Measurements from ENCODE around the gene PICALM. TPM values are rescaled to one million over a fixed set of nuclear protein-coding genes. Genes with fewer than 3 reads are reported as not detected.

The PICALM gene
- total and polyA plus RNA-seq, 2 of the 8 experiments (the other 6 are each of a cell fraction or from before 2014, with no cell fraction given), result 69.4 to 71.3 TPM

DNA sequence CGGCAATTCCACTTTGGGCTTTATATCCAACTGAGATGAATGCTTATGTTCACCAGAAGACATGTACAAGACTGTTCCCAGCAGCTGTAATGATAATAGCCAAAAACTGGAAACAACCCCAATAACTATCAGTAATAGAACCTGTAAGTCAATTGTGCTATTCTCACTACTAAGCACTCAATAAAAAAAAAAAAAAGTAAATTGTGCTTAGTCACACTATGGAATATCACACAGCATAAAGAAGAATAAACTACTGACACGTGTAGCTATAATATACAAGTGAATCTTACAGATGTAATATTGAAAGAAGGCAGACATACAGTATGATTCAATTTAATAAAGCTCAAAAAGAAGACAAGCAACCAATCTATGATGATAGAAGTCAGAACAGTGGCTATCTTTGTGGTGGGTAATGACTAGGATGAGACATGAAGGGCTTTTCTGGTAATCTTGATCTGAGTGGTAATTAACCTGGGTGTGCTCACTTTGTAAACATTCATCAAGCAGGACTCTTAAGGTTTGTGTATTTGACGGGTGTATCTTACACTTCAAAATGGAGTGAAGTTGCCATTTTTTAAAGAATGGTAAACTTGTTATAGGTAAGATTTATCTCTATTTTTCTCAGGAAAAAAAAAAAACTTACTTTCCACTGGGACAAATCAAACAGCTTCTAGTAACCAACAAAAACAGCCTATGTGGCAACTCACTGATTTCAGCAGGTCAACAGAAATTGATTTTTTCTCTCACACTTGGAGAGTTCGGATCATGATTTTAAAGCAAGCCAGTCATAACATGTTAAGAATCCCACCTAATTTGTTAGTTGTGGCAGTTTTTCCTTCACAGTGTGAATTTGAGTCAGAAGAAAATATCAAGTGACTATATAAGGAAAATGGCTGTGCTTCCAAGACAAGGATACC lies 129.5 kb downstream of the PICALM start:
- Histone ChIP-seq H2BK20ac (ENCODE audit: low read length) (no peak overlapping the region), H2BK12ac (ENCODE audit: low read depth, low read length) (no peak overlapping the region), H2AK5ac (ENCODE audit: low read depth, low read length) (no peak overlapping the region), H3K23me2 (ENCODE audit: low read depth, low read length) (0 out of 2 replicates have a peak, but pooled peaks cover 1% of the 10 kb centered on the region), H4K20me1 (replicated peaks in 1 of 2; ENCODE audit: control insufficient read depth in 1 of 2, insufficient read depth in 2 of 2, low read length in 2 of 2) (no peaks in the 10 kb centered on the region), H2BK120ac (replicated peaks; ENCODE audit: low read depth, low read length) (no peak overlapping the region), H3K4ac (replicated peaks; ENCODE audit: insufficient read length, low read depth, low read length) (no peak overlapping the region), H3K56ac (replicated peaks; ENCODE audit: insufficient read length, low read depth, low read length) (no peak overlapping the region), H3K4me1 (replicated peaks in 1 of 4; ENCODE audit: control insufficient read depth in 3 of 4, insufficient read depth in 4 of 4, low read length in 3 of 4) (no peaks in the 10 kb centered on the region), H3K18ac (ENCODE audit: extremely low read depth, low read length) (no peak overlapping the region), H3K9me3 (ENCODE audit: insufficient read depth in 2 of 2, low read depth in 1 of 2, low read length in 1 of 2) (peaks cover 0 to 5% of the 10 kb centered on the region in 2 experiments; a peak in 2 of 4 replicates), H2AFZ (ENCODE audit: low read length) (no peak overlapping the region), H4K91ac (replicated peaks; ENCODE audit: insufficient read length, low read length) (no peak overlapping the region), H2BK15ac (ENCODE audit: low read length) (no peak overlapping the region), H4K5ac (ENCODE audit: insufficient read length, low read depth, low read length) (no peak overlapping the region), H3K79me2 (ENCODE audit: control insufficient read depth in 1 of 2, insufficient read depth in 2 of 2, low read length in 2 of 2) (no peaks in the 10 kb centered on the region), H2BK5ac (ENCODE audit: low read depth, low read length) (no peak overlapping the region), H3K36me3 (ENCODE audit: control insufficient read depth in 2 of 4, insufficient read depth in 4 of 4, low read length in 3 of 4) (no peaks in the 10 kb centered on the region), H3K79me1 (ENCODE audit: low read depth, low read length) (no peaks in the 10 kb centered on the region), H4K8ac (ENCODE audit: extremely low read depth, insufficient read depth, low read length) (no peak overlapping the region), H3K14ac (ENCODE audit: insufficient read length) (no peak overlapping the region), H3K27me3 (replicated peaks in 1 of 4; ENCODE audit: control insufficient read depth in 3 of 4, extremely low read depth in 1 of 4, insufficient read depth in 3 of 4, low read length in 3 of 4) (no peaks in the 10 kb centered on the region), H3K27ac (ENCODE audit: low read depth, low read length) (no peak overlapping the region), H3K23ac (ENCODE audit: insufficient read length) (no peak overlapping the region), H3K9ac (replicated peaks in 1 of 4; ENCODE audit: extremely low read depth in 1 of 4, low read depth in 3 of 4, low read length in 3 of 4) (no peak overlapping the region), H3K4me2 (ENCODE audit: insufficient read depth in 1 of 2, low read depth in 2 of 2, low read length in 2 of 2) (no peak overlapping the region), H3K4me3 (ENCODE audit: extremely low read depth in 1 of 4, insufficient read depth in 2 of 4, low read depth in 3 of 4, low read length in 4 of 4) (no peak overlapping the region)
- no peak for TF ChIP-seq CBX8 (IDR thresholded peaks at IDR 0.05; ENCODE audit: borderline replicate concordance, low read depth, low read length)
- no peak for TF ChIP-seq KDM4A (IDR thresholded peaks at IDR 0.05; ENCODE audit: low read depth, low read length, severe bottlenecking)
- no peak for TF ChIP-seq ZNF274 (IDR thresholded peaks at IDR 0.05; ENCODE audit: borderline replicate concordance, extremely low read depth, low read length)
- no peak for TF ChIP-seq POLR2AphosphoS5 (IDR thresholded peaks at IDR 0.05; ENCODE audit: low read depth, low read length)
- TF ChIP-seq, protein P1, sequence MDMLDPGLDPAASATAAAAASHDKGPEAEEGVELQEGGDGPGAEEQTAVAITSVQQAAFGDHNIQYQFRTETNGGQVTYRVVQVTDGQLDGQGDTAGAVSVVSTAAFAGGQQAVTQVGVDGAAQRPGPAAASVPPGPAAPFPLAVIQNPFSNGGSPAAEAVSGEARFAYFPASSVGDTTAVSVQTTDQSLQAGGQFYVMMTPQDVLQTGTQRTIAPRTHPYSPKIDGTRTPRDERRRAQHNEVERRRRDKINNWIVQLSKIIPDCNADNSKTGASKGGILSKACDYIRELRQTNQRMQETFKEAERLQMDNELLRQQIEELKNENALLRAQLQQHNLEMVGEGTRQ (IDR thresholded peaks at IDR 0.05; ENCODE audit: low read length), result no peak
- no peak for TF ChIP-seq JUN (IDR thresholded peaks at IDR 0.05; ENCODE audit: low read depth, low read length)
- TF ChIP-seq RNF2 (IDR thresholded peaks at IDR 0.05; ENCODE audit: borderline replicate concordance, low read depth, low read length, missing control alignments, poor library complexity, severe bottlenecking), result no peak
- TF ChIP-seq SP2 (IDR thresholded peaks at IDR 0.05; ENCODE audit: low read length), result no peak
- no peak for TF ChIP-seq POU5F1 (IDR thresholded peaks at IDR 0.05; ENCODE audit: low read depth, low read length)
- TF ChIP-seq SIRT6 (IDR thresholded peaks at IDR 0.05; ENCODE audit: low read length), result no peak
- no peak for DNase-seq (ENCODE audit: low read depth in 1 of 2, low spot score in 2 of 2)
- CTCF ChIA-PET (ENCODE audit: partially characterized antibody), result interaction anchor here (0.6 to 1.9 kb wide), 7 partner anchors 31 to 428 kb away, joined by 3 to 7 read pairs (median 4); partner anchors contain the start of gene CCDC83
- POLR2A ChIA-PET (ENCODE audit: partially characterized antibody), result interaction anchor here (0.6 to 1.7 kb wide), 2 partner anchors 12 to 219 kb away, joined by 3 to 4 read pairs; no protein-coding TSS in a partner anchor
- no peak for FAIRE-seq
- WGBS, 2 experiments (ENCODE audit: extremely low coverage in 1 of 2, insufficient coverage in 1 of 2, insufficient read length in 1 of 2, insufficient replicate concordance in 2 of 2, low coverage in 1 of 2, low lambda C conversion rate in 2 of 2, missing lambda C conversion rate in 1 of 2), result 90% methylated on average over 4 of the region's 4 CpGs; no CpG with 5 or more reads in 1 of the 2 experiments

All from H1 (cell line).